PC-3 (cell line): Measurements from ENCODE around the gene FOXL2NB.

Source experiments
- CTCF ChIP-seq: fragments of 300-600 bp; sonication (generic); conservative IDR thresholded peaks from 2 replicates; pipeline ENCODE4 v1.5.1; 2017; ENCODE audit warnings: antibody characterized with exemption, low read depth, mild to moderate bottlenecking, low read length
- EZH2 ChIP-seq: fragments of 300-600 bp; sonication (generic); IDR thresholded peaks from one replicate; pipeline ENCODE4 v1.6.1; 2017; ENCODE audit warnings: antibody characterized with exemption, mild to moderate bottlenecking, low read length; ENCODE audit not compliant: unreplicated experiment
- EZH2phosphoT487 ChIP-seq: fragments of 300-600 bp; sonication (generic); IDR thresholded peaks from 2 replicates; pipeline ENCODE4 v1.6.1; 2018; ENCODE audit warnings: mild to moderate bottlenecking, antibody characterized with exemption, low read length, borderline replicate concordance

GRCh38 chr3:138949445-138950005 is 2.5 kb downstream of the FOXL2NB start:
- TF ChIP-seq CTCF = no peak
- no peak for TF ChIP-seq EZH2
- no peak for TF ChIP-seq EZH2phosphoT487
